ENCODE results near the gene GSTCD.

- TF ChIP-seq POLR2A (IDR thresholded peaks at IDR 0.05) (no peak), CTCF (IDR thresholded peaks at IDR 0.05) (no peak), POLR2AphosphoS5 (IDR thresholded peaks at IDR 0.05; ENCODE audit: insufficient read depth in 1 of 2, low read depth in 1 of 2) (no peak)
Measured at GRCh38 chr4:105686571-105686970, 22.0 kb upstream of the GSTCD start.

All from vagina (tissue), 2 donors.